Left cardiac atrium (tissue), 4 donors: ENCODE data around the gene LRRC4. TPM values are rescaled to one million over a fixed set of nuclear protein-coding genes. Genes with fewer than 3 reads are reported as not detected.

Source experiments
- ATAC-seq, 2 donors: fragments of 200-7000 bp; cut with Tn5 transposase; one replicate each; pipeline ENCODE4 v1.9.1; 2020; ENCODE audit warnings: mild to moderate bottlenecking in 2 of 2, moderate library complexity in 2 of 2
- DNase-seq: peaks from one replicate; pipeline ENCODE4 v3.0.0-alpha.2; 2020
- intact Hi-C, 2 donors: fragments of 100-400 bp; cut with DNase I; formaldehyde crosslinking; loops; one replicate each; pipeline versions ENCODE4 v1.14.1 to v1.15.1; 2022 to 2023
- total RNA-seq, 2 donors: library from RNA; stranded (reverse); fragmentation: NEBNext Ultra II Directional; extraction: Animal tissue kit (Norgen Biotek cat#: 25700); gene quantifications; one replicate each; pipeline ENCODE4 v1.2.1, GENCODE V29; 2021
- donor health status: DM: no; HTN: yes; CAD: no.
- donor health status: DM: no; HTN: yes; CAD: no; lungs with severe emphysema.
- donor health status: DM: yes; HTN: yes; CAD: no.
- donor health status: Dilated cardiomyopathy.

Gene LRRC4
- total RNA-seq, 2 donors from 2014 or later: 3.9 to 8.3 TPM

DNA sequence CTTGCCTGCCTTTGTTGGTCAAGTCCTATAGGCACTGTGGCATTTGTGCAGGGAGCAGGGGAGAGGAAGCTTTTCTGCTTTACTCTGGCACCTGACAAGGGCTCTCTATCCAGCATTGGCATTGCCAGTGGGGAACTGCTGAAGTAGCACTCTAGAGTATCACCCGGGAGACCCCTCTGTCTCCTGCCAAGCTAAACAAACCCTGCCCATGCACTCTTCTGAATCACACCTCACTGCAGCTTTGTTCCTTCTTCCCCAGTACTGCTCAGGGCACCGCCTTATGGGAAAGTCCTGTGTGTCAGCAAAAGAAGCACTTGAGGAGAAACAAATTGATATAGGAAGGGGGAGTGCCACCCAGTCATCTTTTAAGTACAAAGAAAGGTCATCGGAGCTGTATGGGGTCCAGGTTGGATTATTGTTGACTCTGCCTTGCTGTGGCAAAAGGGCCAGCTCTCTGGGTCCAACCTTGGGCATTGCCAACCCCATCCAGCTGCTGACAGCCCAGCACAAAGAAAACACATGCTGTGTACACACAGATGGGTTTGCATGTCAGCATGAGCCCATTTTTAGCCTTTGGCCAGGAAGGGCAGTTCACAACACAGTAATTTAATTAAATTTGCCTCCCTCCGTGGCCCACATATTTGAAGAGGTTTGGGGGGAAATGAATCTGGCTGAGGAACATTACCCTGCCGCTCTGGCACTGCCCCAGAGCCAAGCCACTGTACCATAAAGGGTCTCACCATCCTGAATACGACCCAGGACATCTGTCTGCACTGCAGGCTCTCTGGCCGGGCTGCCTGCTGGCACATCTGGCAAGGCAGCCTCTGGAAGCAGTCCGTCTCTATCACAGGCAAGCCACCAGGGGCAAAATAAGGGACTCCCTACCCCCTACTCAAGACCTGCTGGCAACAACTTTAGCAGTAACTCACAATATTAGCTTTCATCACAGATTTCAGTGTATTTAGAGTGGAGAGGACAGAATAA lies 13.1 kb downstream of the LRRC4 start:
- intact Hi-C loops: no loop called here

DNA sequence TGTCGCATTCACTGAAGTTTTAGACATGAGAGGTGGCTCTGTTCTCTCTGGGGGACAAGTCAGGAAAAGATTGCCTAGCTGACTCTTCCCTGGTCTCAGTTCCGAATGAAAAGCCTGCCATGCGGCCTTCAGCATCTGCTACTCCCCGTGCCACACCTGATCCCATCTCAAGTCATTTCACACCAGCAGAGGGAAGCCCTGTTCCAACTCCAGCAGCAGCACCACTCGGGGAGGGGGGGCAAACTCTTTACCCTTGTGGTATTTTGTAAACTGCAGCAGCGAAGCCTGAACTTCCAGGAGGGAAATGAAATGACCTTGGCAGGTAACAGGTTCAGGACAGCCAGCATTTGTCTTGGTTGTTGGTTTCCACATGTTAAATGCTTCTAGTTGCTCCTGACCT lies 13.8 kb downstream of the LRRC4 start:
- intact Hi-C loops: no loop called here
- DNase-seq (no peak), ATAC-seq (no peak)

More for the DNA sequence above, 13.1 kb downstream of the LRRC4 start:
- no peak for DNase-seq
- peak; percentile 44 to 84 for ATAC-seq

DNA sequence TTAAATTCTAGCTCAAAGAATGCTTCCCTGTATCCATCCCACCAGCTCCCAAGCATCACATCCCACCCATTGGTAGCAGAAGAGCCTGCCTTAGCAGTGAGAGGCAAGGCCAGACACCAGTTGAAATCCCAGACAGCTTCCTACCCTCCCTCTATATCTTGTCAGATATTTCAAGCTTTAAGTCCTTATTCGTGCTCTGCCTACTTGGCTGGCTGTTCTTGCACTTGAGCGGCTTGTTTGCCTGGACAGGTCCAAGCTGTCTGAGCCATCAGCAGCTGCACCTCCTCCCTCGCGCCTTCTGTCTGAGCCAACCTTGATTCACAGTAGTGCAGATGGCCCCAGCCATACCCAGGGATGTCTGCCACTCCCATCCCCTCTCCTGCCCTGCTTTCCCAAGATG lies 16.4 kb downstream of the LRRC4 start:
- intact Hi-C loops: loop anchor here in 1 of 2 donors (5.0 kb wide), 1 partner anchor 123 kb away; no protein-coding TSS in a partner anchor
- ATAC-seq (peak in 1 of 2 donors; percentile 42), DNase-seq (no peak)

DNA sequence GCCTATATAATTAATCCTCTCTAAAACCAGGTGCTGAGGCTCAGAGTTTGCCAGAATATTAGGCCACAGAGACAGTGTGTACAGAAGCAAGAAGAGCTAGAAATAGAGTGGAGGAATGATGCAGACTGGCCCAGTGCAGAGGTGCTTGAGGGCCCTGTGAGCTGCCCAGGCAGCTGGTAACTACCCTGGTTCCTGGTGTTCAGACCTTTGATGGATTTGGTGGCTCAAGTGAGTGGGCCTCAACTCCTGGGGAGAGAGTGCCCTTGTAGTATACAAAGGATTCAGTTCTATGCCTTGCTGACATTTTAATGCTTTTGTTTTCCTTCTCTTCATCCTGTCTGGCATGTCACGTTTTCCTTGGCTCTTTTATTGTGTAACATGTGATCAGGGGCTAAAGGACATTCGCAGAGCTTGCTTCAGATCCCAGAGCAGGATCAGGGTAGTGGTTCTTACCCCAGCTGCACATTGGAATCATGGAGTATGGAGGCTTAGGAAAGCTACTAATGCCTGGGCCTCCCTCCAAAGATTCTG lies 20.0 kb downstream of the LRRC4 start:
- no peak for DNase-seq
- peak; percentile 29 to 49 for ATAC-seq
- intact Hi-C loops: loop anchor here in 1 of 2 donors (5.0 kb wide), 1 partner anchor 119 kb away; no protein-coding TSS in a partner anchor

DNA sequence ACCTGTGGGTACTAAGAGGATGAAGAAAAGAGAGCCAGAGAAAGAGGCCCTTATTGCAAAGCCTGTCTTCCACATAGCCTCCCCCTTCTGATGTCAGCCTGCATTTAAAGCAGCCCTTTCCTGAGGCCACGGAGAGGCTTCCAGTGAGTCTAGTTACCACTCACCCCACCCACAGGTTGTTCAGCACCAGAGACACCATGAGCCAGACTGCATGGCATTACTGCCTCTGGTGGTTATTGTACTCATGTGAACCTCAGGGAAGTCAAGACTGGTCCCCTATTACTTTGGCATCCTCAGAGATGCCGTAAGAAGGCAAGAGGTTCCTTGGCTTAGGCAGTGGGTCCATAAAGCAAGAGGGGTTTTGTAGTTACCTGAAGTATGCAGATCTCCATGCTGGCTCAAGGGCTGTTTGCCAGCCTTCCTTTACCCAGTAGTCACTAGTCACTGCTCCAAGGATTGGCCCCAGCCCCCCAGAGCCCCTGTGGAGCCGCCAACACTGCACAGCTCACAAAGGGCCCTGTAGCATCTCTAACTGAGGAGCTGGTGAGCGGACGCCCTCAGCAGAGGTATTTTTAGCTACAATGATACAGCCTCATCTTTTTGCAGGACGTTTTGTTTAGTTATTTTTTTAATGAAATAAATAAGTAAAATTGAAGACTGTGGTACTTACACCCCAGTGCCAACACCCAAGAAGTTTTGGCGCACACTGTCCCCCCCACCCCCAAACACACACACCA lies 20.7 kb downstream of the LRRC4 start:
- intact Hi-C loops: loop anchor here in 1 of 2 donors (5.0 kb wide), 1 partner anchor 118 kb away; no protein-coding TSS in a partner anchor
- DNase-seq: no peak
- ATAC-seq: peak; percentile 14 to 36

DNA sequence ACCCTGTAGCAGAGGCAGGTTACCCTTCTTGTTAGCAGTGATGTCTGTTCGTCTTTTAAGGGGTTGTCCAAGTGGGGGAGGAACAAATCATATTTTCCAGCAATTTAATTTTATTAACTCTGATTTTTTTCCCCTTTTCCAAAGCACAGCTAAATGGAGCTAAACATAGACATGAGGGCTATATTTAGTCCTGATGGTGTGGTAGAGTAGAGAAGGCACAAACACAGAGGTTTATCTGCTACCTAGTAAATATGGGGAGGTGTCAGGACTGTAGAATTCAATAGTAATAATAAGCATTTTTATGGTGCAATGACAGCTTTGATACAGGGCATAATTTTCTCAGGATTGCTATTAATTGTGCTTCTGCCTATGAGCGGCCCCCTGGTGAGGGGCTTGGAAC lies 22.5 kb downstream of the LRRC4 start:
- peak in 1 of 2 donors; percentile 27 for ATAC-seq
- no peak for DNase-seq
- intact Hi-C loops: no loop called here

DNA sequence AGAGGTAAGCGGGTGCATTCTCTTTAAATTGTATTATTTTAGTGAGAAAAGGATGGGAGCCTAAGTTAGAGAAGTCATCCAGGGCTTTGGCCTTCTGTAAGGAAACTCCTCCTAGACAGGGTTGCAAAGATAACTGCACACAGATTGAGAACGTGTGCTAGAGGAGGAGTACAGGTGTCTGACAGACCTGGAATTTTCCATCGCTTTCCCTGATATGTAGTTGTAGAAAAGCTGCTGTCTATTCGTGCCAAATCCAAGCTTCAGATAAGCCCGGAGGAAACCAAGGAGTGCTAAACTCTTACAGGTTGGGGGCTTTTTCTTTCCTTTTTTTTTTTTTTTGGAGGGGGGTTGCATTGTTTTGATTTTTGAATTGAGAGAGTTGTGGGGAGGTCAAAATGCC lies 23.1 kb downstream of the LRRC4 start:
- ATAC-seq (no peak), DNase-seq (no peak)
- intact Hi-C loops: no loop called here

DNA sequence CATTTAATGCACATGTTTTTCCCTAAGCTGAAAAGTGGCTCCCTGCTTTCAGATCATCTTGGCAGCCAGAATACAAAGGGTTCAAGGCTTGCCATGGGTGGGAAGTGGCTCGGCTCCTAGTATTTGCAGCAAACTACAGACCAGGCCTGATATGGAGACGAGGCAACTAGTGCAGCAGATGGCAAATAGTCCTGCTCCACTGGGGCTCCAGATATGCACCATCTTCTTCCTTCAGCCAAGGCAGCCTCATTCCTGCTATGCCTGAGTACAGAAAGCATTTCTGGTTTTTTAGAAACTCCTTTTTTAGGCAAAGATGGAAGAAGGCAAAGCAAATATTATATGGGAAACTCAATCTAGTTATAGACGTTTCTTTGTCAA lies 23.9 kb downstream of the LRRC4 start:
- intact Hi-C loops: no loop called here
- DNase-seq (no peak), ATAC-seq (no peak)

DNA sequence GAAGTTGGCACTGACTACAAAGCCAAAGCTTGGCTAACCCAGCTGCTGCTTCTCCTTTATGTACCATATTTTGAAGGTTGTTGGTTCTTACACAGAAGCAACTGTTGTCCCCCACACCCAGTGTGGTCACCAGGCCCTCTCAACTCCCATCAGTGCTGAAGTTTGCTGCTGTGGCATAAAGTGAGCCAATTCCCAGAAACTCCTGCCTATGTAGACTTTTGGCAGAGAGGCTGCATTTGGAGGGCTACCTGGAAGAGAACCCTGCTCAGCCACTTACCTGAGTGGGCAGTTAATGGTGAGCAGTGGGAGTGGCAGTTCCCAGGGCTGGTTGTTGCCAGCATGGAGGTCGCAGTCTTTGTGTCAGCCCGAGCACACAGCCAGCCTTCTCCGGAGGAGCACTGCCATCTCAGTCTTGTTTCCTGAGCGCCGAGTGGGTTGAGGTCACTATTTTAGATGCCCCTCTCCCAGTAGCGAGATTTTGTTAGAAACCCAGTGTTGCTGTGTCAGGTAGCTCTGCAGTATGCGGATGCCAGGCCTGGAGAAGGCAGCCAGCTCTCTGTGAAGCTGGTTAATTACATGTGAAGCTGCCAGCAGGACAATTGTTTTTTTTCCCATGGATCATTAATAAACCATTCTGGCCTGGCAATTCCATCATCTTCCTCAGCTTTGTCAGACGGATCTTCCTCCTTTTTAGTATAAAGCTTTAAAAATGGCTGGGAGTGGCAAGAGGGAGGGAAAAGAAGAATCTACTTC lies 24.5 kb downstream of the LRRC4 start:
- intact Hi-C loops: no loop called here
- DNase-seq: no peak
- no peak for ATAC-seq

DNA sequence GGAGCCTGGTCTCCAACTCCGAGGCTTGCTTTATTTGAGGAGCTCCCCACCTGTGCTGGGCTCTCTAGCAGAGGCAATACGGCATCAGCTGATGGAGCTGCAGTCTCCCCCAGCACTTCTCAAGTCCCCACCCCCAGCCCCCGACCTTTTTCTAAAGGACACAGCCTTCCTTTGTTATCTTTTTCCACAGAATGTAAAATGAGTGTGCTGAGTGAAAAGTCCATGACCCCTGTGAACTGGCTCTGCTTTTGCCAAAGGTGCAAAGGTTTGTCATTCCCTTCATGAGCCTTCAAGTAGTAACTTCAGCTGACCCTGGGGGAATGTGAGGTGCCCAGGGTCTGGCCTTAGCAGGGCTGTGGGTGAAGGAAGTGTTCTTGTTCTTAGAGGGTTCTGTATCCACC lies 25.5 kb downstream of the LRRC4 start:
- intact Hi-C loops: no loop called here
- DNase-seq: no peak
- ATAC-seq: no peak

DNA sequence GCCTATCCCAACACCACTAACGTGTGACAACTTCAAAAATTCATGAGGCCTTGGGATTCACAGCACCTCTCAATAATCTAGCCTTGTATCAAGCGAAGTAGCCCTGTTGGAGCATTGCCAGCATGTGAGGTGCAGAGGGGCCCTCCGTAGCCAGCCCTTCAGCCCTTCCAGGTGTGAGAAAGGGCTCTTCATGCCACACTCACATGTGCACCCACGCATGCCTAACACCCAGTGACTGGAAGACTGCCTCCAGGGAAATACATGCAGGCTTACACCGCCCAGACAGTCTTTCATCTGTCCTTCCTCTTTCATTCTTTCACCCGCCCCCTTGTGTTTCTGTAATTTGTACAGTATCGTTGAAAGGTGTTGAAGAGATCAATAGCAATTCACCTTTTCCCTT lies 26.1 kb downstream of the LRRC4 start:
- ATAC-seq (no peak), DNase-seq (no peak)
- intact Hi-C loops: no loop called here

DNA sequence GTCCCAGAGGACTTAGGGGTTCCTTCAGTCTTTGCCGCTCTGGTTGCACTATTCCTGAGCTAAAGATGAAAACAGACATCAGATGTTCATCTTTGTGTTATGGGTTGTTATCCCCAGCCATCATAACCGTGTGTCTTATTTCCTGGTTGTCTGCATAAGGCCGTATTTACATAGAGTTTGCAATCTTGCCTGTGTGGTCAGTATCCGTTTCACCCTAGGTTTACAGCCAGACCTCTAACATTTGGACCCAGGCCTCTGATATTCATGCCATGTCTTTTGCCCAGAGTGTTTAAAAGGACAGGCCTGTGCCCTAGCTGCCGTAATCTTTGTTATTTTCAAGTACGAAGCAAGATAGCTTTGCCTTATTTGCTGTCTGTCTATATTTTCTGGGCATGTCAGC lies 26.6 kb downstream of the LRRC4 start:
- intact Hi-C loops: no loop called here
- no peak for ATAC-seq

DNA sequence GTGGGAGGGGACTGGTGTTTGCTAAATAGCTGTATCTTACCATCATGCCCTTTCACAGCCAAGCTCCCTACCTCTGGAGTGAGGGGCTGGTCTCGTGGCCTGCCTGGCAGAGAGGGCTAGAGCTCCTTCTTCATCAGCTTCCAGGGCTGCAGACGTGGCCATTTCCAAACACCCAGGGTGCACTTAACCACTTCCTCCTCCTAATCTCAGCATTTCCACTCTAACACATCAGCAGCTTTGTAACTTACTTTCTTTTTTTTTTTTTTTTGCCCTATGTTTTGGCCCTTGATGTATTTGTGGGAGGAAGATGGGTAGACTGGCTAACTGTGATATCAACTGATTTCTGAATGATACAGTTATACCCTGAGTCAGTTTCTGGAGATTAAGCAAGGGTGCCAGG lies 27.4 kb downstream of the LRRC4 start:
- DNase-seq (no peak), ATAC-seq (peak; percentile 41)
- intact Hi-C loops: no loop called here

More for the DNA sequence above, 26.6 kb downstream of the LRRC4 start:
- DNase-seq: no peak

DNA sequence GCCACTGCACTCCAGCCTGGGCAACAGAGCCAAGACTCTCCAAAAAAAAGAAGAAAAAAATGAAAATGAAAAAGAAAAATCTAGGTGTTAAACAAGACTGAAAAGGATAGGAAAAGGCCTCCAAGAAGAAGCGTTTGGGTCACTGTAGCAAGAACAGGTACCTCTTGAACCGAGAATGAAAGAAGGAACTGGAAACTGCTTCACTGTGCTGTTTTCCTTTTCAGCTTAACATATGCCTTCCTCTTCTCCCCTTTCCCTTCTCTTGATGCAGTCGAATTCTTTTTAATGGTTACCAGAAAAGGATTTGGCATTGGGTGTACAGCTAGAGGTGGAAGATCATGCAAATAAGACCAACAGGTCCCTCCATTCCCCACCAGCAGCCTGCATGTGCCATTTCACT lies 28.1 kb downstream of the LRRC4 start:
- DNase-seq (no peak), ATAC-seq (peak in 1 of 2 donors; percentile 18)
- intact Hi-C loops: no loop called here

DNA sequence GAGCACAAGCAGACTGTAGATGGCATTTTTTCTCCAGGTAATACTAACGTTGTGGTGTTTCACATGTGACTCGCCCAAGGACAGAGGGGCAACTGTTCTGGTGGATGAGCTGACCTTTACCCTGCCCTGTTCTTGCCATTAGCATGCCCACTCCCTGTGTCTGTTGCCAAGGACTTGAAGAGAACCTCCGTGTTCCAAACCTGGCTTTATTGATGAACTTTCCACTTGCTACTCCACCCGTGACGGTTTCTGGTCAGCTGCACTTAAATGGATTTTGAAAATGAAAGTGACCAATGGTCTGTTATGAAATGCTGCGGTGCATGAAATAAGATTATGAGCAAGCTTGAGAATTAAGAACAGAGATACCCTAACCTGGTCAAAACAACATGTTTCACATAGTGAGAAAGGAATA lies 30.4 kb downstream of the LRRC4 start:
- DNase-seq: no peak
- intact Hi-C loops: no loop called here
- ATAC-seq: no peak

DNA sequence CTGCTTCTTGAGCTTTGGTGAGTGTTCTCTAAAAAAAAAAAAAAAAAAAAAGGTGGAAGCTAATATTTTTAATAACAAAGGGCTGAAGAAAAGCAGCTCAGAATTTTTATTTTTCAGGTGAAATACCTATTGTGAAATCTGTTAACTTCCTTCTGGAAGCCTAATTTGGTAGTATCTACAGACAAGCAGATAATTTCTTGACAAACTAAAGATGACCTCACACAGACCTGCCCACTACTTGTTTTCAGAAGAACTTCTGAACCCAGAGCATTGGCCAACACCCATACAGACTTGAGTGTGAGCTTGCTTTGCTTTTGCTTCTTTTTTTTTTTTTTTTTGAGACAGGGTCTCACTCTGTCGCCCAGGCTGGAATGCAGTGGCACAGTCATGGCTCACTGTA lies 31.2 kb downstream of the LRRC4 start:
- no peak for DNase-seq
- intact Hi-C loops: no loop called here

DNA sequence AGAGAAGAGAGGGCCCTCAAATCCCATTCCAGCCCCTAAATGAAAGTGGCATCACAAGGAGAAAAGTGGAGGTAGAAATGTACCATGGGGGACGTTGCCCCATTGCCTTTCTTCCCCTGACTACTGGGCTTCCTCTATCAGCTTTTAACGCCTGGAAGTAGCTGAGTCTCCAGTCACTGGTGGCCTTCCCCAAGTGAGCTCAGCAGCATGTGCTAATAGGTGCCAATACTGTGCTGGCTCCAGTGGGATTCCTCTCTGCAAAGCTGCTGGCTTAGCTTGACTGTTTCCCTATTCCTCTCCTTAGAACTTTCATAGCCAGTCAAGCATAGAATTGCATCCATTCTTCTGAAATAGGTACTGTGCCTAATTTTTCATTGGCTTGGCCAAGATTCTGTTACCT lies 32.6 kb downstream of the LRRC4 start:
- intact Hi-C loops: no loop called here
- DNase-seq: no peak
- ATAC-seq: peak in 1 of 2 donors; percentile 6

More for the DNA sequence above, 31.2 kb downstream of the LRRC4 start:
- ATAC-seq: peak in 1 of 2 donors; percentile 54

DNA sequence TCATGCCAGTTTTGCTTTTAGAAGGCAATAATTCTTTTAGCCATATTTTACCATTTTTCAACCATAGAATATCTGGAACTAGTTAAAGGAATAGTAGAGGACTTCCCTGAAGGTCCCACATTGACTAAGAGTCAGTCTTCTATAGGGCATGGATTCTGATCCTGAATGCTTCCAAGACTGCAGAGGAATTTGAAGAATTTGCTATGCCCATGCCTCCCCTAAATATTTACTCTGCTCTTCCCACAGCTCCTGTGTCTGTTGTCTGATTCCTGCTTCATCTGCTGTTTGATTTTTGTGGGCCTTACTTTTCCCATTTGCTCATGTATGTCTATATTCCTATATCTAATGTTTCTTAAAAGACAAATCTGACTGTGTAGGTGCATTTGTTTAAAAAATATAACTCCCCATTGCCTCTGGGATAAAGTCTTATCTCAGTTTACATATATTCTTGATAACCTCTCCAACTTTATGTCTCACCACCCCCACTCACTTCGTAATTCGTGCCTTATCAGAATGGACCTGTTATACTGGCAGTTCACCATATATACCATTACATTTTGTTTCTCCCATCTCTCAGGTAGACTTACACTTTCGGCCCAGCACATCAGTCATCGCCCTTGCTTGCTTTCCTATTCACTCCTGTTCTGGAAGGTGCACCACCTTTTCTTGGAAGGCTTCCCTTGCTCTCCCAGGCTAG lies 33.9 kb downstream of the LRRC4 start:
- DNase-seq (no peak), ATAC-seq (no peak)
- intact Hi-C loops: no loop called here
